Activated CD4-positive, alpha-beta T cell treated with anti-CD3 and anti-CD28 coated beads, Interleukin-10, Interleukin-2, amounts not matched to agents 100 ng/mL and 50 ng/mL, durations not matched to agents 16 hours and 8 hours (primary cell): ENCODE measurements around the gene C9orf57.
"Not testable (repeated sequence)": the region's sequence is repeated elsewhere in the genome, so short reads cannot be mapped to it uniquely, and the experiment has no call there.

Experiments
- DNase-seq: peaks from one replicate; pipeline ENCODE4 v3.0.0-alpha.2; 2020

The C9orf57 gene

GRCh38 chr9:72060513-72060912 is at the start of gene C9orf57:
TSS of gene C9orf57 (minus strand) at chr9:72060613. CDS start at chr9:72059331, 1,282 bp downstream.
- no peak for DNase-seq

DNA sequence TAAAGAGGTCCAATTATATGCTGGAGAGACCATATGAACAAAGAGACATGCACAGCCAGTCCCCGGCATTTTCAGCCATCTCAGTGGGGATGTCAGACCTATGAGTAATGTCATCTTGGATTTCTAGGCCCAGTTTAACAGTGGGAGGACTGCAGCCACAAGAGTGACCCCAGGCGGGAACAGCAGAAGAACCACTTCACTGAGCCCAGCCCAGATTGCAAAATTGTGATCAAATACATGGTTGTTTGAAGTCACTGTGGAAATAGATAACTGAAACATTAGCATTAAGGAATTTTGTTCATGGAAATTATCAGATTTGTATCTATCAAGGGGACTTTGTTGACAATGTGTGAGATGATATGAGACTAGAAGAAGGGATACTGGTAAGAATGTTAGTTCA is 42.1 kb upstream of the C9orf57 start:
- no peak for DNase-seq

- not testable (repeated sequence) for DNase-seq
Measured at GRCh38 chr9:72095520-72095919, 35.1 kb upstream of the C9orf57 start.

GRCh38 chr9:72092820-72093219 is 32.4 kb upstream of the C9orf57 start:
- DNase-seq, result no peak

DNA sequence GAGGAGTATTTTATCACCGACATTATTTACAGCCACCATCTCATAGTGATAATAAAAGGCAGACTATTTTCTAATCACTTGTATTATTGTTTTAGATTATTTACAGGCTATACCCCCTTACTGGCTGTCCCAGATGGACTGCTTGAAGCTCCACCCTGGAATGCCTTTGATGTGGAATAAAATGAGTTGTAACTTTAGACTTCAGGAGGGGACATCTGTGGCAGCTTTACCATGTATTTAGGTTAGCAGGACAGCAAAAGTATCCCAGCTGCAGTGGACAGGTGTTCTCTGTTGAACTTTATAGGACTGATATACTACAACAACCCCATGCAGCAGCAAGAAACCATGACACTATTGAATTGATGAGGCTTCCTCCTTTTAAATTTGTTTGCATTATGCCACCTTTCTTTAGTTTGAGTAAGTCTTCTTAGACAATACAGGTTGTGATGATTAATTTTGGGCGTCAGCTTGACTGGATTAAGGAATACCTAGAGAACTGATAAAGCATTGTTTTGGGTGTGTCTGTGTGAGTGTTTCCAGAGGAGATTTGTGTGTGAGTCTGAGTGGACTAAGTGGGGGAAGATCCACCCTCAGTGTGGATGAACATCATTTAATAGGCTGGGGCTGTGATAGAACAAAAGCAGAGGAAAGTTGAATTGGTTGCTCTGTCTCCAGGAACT is 29.2 kb upstream of the C9orf57 start:
- DNase-seq, result no peak

DNA sequence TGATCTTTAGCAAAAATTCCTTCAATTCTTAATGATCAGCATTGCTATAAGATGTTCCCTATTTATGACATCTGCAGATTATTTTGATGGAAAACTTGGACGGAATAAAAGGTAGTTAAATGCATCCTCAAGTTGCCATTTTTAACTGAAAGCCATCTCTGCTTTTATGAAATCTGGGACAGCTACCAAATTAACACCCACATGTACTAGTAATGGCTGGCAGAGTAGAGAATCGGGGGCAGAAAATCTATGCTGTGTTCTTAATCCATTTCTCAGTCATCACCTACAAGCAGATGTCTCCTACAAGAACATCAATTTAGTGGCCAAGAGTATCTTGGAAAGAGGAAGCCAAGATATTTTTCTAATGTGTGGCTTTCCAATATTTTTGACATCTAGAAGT is 22.1 kb upstream of the C9orf57 start:
- no peak for DNase-seq

DNA sequence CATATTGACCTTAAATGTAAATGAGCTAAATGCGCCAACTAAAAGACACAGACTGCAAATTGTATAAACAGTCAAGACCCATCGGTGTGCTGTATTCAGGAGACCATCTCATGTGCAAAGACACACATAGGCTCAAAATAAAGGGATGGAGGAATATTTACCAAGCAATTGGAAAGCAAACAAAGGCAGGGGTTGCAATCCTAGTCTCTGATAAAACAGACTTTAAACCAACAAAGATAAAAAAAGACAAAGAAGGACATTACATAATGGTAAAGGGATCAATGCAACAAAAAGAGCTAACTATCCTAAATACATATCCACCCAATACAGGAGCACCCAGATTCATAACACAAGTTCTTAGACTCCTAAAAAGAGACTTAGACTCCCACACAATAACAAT is 14.3 kb upstream of the C9orf57 start:
- not testable (repeated sequence) for DNase-seq

DNA sequence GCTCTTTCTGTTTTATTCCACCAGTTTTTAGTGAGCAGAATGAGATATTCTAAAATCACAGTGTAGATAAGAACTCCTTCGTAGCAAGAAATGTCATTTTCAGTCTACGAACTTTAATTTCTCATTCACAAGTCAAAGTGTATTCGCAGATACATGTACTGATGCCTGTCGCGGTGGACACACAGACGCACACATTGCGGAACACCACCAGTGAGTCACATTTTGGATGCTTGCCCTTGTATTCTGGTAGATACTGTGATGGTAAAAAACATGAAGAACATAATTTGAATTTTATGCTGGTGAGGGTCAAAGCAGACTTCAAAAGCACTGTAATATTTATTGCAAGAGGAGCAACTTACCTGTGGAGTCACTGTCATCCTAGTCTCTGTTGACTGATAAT is 4.7 kb upstream of the C9orf57 start:
- no peak for DNase-seq

GRCh38 chr9:72052122-72052521 is 8.3 kb downstream of the C9orf57 start:
- DNase-seq, result no peak

DNA sequence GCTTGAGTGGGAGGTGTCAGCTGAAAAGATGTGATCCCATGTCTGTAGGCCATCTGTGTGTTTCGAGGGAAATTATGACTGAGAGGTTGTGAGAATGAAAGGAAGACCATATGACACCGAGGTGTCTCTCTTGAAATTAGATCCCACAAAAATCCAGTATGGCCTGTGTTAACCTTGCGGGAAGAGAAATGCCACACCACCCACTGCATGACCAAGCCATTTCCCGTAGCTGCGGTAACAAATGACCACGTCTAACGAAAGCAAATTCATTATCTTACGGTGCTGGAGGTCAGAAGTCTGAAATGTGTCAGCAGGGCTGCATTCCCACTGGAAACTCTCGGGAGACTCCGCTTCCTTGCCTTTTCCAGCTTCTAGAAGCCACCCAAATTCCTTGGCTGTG is 11.6 kb downstream of the C9orf57 start:
- DNase-seq, result no peak

- no peak for DNase-seq
Measured at GRCh38 chr9:72046630-72047456, 13.6 kb downstream of the C9orf57 start.

DNA sequence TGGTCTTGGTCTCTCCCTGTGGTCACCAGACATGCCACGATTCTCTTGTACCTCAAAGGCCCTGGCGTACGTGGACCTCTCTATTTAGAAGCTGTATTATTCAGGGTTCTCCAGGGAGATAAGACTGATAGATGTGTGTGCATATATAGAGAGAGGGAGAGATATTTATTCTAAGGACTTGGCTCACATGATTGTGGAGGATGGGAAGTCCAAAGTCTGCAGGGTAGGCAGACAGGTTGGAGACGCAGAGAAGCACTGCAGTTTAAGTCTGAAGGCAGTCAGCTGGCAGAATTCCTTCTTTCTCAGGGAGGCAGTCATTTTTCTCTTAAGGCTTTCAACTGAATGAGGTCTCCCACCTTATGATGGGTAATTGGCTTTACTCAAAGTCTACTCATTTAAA is 16.3 kb downstream of the C9orf57 start:
- no peak for DNase-seq

GRCh38 chr9:72043576-72043975 is 16.8 kb downstream of the C9orf57 start:
- no peak for DNase-seq

GRCh38 chr9:72042928-72043327 is 17.5 kb downstream of the C9orf57 start:
- DNase-seq, result no peak

- no peak for DNase-seq
Measured at GRCh38 chr9:72041775-72042194, 18.6 kb downstream of the C9orf57 start.

DNA sequence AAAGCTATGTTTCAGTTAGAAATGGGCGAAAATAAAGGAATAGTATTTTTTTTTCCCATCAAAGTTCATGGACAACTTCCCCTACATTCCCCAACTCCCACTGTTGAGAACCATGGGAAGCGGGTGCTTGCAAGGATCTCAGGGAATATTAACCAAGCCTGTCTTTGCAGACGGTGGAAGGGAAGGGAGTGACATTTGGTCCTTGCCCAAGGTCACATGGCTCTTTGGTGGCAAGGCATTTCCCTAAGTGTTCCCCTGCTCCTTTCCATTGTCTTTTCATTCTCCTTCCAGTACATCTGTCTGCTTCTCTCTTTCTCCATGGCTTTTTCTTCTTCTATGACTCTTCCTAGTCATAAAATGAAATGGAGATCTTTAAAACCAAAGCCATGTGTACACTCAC is 19.0 kb downstream of the C9orf57 start:
- DNase-seq, result no peak

GRCh38 chr9:72039532-72039931 is 20.9 kb downstream of the C9orf57 start:
- no peak for DNase-seq

DNA sequence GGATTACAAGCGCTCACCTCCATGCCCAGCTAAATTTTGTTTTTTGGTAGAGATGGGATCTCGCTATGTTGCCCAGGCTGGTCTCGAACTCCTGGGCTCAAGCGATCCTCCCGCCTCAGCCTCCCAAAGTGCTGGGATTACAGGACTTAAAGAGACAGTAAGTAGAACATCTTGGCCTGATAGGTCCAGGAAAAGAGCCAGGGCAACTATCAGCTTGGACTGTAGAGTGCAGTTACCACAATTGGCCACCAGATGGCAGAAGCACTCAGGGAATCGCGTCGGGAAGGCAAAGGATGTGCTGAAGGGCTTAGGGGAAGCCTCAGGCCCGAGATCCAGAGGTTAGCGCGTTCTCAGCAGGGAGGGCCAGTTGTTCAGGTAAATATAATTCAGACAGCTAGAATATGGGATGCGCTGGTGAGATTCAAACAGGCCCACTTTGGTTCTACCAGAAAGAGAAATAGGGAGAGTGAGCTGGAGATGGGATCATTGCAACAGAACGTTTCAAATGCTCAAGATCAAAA is 21.5 kb downstream of the C9orf57 start:
- peak; percentile 74 for DNase-seq

DNA sequence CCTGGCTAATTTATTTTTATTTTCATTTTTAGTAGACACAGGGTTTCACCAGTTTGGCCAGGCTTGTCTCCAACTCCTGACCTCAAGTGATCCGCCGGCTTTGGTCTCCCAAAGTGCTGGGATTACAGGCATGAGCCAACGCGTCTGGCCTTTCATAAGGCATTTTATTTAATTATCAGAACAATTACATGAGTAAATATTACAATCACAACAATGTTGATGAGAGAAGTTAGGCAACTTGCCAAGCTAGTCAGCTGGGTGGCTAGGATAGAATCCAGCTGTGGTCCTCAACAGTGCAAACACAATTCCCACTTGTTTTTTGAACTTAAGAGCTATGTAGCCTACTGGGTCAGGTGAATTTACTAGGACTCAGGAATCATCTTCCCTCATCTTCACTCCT is 22.0 kb downstream of the C9orf57 start:
- no peak for DNase-seq

DNA sequence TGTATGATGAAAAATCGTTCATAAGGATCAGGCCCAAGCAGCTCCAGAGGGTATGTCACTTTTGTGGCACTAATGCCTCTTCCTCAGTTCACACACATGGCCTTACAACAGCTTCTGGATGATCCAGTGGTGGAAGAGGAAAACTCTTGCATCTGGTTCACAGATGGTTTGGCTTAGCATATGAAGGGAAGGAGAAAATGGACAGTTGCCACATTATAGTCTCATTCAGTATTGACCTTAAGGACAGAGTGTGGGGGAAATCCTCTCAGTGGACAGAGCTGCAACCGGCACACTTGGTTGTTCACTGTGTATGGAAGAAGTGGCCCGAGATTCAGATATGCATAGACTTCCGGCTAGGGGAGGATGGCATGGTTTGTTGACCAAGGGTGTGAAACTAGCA is 22.8 kb downstream of the C9orf57 start:
- DNase-seq, result no peak

DNA sequence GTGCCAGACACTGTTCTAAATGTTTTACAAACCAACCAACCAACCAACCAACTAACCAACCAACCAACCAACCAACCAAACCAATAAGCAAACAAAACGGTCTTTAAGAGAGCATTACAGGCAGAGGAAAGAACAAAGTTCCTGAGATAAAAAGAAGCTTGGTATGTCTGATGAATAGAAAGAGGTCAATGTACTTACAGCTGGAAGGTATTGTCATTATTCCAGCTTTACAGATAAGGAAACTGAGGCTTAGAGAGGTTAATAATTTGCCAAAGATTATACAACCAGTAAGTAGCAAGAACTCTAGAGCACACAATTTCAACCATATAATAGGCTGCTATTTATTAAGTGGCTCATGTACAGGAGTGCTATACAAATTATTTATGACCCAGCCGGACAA is 29.6 kb downstream of the C9orf57 start:
- no peak for DNase-seq

- no peak for DNase-seq
Measured at GRCh38 chr9:72029986-72030385, 30.4 kb downstream of the C9orf57 start.

DNA sequence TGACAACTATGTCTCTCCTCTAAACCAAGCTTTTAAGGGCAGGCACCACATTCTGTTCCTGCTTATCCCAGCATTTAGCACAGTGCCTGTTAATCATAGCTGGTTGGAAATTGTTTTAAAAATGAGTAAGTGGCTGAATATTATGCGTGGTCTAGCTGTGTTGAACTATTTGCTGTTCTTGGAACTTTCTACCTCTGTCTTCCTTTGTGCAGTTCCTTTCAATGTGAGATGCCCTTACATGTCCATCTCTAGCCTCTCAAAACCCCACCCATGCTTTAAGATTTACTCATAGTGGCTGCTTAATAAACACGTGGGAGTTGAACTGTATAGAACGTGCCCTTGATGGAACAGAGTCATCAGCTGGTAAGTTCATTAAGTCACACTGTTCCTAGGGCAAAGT is 34.5 kb downstream of the C9orf57 start:
- peak; percentile 3 for DNase-seq

DNA sequence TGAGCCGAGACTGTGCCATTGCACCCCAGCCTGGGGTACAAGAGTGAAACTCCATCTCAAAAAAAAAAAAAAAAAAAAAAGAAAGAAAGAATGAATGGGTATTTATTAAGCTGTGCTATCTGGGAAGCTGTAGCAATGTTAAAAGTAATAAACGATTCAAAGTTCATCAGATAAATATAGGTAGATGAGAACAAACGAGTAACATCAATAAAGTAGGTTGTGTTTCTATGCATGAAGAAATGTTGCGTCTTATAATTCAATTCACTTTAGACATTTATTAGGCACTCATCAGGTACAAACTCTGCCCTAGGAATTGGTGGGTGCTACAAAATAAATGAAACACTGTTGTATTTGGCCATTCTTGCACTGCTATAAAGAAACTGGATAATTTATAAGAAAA is 36.8 kb downstream of the C9orf57 start:
- no peak for DNase-seq
